Hypothalamus (tissue), 51 donors: ENCODE results near the gene GPM6B.

Source experiments
- DNase-seq, 51 donors: peaks; one replicate each; lab custom pipeline; 2025; lab: John Stamatoyannopoulos, UW

The GPM6B gene

DNA sequence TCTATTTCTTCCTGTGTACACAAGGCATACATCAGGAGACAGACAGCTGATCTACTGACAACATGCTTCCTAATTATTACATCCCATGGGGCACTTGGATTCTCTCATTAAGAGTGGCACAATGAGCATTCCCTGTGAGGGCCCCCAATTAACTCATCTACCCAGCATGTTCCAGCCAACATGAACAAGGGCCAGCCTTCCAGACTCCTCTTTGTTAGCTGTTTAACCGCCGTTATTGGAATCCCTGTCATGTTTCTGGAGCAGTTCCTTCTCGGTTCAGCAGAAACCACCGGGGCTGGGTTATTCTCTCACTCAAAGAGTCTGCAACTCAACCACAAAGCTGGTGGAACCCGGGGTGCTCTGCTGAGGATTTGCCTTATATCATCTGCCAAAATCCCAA, 9.9 kb upstream of the GPM6B start:
- DNase-seq = peak in 18 of 51 donors; percentile 0 to 26 (median 5)

DNA sequence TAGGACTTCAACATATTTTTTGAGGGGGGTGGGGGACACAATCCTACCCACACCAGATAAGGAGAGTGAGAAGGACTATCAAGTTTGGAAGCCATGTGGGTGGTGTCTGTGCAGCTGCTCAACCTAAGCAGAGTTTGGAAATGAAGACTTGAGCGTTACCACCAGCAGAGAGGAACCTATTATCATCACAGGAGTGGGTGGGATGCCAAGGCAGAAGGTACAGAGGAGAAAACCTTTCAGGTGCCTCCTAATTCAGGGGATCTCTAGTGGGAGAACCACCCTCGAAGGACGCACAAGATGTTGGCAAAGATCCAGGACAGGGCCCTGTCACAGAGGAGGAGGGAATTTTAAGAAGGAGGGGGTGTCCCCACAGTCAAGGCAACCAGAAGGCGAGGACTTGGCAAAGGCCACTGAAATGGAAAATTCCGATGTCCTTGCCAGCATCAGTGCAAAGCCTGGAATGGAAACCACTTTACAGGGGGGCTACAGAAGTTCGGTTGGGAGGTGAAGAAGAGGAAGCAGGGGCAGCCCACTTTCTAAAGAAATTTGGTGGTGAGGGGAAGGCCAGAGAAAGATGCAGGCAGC, 8.4 kb upstream of the GPM6B start:
- peak in 16 of 51 donors; percentile 1 to 19 (median 6) for DNase-seq

DNA sequence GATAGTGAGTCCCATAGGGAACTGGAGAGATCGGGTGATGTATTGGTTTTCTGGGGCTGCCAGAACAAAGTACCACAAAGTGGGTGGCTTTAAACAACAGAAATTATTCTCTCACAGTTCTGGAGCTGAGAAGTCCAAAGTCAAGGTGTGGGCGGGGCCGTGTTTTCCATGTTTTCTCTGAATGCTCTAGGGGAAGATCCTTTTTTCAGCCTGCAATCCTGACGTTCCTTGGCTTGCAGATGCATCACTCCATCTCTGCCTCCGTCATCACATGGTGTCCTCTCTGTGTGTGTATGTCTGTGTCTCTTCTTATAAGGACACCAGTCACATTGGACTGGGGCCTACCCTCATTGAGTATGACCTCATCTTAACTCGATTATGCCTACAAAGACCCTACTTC, 7.9 kb upstream of the GPM6B start:
- DNase-seq = no peak

DNA sequence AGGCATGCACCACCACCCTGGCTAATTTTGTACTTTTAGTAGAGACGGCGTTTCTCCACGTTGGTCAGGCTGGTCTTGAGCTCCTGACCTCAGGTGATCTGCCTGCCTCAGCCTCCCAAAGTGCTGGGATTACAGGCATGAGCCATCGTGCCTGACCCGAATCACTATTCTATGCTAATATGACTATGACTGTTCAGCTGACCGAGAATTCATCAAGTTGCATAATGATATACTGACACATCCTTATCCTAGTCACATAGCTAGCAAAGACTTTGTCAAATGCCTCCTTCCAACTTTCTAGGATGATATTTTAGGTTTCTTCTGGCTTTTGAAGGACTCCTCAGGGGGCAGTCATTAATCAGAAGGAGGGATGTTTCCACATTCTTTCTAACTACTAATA, 4.8 kb upstream of the GPM6B start:
- DNase-seq = no peak

DNA sequence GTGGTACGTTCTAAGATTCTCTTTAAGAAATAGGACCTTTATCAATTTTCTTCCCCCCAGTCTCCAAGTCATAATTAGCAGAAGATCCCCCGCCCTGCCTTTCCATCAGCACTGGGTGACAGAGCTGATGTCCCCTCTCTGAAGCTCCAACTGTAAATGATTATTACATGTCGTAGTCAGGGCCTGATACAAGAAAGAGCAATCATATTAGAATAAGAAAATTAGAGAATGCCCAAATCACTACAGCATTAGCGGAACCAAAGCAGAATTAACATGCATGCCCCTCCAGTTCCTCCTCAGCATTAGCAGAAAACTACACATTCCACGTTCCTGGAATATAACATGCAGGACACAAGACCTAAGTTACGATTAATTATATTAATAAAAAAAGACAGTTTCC, 717 bp downstream of the GPM6B start:
- peak in 1 of 51 donors; percentile 44 for DNase-seq

DNA sequence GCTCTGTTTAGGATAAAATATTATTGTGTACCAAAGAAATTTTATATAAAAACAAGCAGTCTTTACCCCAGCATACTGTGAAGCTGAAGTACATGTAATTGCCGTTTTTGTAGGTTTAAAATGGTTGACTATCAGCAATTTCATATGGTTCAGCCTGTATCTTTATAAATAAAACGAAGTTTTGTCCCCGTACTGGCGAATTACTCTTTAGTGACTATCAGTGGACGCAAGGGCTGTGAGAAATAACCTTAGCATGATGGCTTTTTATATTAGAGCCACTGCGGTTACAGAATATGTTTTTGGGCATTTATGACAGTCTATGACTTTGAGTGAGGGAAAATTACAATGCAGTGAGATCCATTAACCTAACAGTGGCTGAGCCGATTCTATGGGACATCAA, 1.2 kb downstream of the GPM6B start:
- DNase-seq = no peak

DNA sequence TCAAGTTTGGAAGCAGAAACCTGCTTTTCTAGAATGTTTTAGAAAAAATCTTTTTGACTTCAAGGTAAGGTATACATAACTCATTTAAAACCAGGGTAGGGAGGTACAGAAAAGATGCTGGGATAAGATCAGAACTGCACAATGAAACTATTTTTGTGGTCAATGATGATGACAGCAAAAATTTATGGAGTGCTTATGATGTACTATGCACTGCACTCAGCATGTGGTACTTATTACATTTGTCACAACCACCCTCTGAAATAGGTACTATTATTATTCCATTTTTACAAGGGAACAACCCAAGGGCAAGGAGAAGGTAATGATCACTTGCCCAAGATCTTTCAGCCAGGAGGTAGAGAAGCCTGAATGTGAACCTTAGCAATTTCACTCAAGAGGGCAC, 8.0 kb downstream of the GPM6B start:
- no peak for DNase-seq

DNA sequence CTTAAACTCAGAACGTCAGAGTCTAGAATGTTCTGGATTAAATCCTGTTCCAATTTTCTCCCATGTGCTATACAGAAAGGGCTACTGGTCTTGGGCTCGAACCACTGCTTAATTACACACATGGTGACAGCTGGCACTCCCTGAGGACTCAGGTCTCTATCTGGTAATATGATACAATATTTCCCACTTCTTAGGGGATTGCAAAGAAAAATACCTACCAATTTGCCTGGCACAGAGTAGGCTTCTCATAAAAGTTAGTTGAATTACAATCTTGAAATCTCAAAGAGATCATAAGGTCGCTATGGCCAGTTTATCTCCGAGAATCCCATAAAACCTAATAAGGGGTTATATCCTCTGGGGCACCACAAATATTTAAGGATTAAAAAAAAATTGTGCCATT, 8.6 kb downstream of the GPM6B start:
- DNase-seq = no peak

DNA sequence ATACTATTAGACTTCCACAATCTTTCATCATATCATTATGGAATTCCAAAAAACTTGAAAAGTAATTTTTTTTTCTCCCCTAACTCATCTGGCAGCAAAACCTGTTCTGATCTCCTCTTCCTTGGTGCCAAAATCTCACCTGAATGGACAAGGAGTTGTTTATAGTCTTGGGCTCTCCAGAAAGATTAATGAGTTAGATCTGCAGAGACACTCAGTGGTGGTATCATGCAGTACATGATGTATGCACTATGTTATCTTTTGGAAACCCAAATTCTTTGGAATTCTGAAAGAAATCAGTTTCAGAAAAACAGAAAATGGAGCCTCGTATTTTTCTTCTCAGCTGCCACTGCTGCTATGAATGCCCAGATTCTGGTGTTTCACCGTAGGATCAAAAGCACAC, 11.7 kb downstream of the GPM6B start:
- no peak for DNase-seq

DNA sequence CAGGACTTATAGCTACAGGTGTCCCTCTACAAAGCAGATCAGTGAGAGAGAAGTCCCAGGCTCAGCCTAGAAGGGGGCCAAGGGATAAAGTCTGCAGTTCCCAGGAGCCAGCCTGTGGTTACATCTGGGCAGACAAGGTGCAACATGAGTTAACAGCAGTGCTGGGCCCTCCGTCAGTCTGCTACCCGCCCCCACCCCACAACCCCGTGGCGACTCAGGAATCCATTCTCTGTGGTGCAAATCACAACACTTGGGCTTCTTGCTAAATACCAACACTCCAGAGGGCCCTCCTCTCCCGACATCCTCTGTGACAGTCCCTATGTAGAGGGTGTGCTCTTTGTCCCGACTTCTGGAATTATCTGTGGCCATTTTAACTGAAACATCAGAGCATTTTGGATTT, 13.8 kb downstream of the GPM6B start:
- DNase-seq = no peak

DNA sequence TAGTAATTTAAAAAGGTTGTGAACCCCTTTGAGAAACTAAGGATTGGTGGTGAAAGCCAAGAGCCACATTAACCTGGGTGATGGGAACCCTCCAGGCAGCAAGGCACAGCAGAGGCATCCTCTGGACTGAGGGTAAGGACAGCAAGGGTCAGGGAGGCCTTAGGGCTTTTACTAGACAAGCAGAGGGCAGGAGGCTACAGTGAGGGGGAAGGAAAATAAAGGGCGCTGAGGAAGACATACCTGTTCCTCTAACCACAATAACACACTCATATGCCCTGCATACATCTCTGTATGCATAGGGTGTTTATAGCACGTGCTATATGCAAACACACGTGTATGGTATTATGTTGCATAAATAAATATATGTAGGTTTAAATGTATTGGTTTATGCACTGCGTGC, 18.7 kb downstream of the GPM6B start:
- no peak for DNase-seq

DNA sequence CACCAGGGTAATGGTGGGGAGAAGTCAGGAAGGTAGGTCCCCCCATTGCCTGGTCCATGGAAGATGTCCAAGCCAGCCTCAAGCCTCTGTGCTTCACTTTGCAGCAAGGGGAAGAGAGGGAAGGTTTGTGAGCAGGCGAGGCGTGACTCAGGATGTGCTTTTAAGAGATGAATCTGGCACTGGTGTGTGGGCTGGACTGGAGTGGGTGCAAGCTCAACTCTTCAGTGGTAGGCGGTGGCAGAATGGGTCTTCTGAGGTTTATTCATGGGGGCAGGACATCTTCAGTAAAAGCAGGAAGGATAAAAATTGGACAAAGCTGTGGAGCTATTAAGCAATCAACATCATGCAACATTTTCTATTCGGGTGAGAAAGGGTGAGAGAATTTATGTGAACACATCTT, 19.4 kb downstream of the GPM6B start:
- peak in 2 of 51 donors; percentile 9 to 33 for DNase-seq

DNA sequence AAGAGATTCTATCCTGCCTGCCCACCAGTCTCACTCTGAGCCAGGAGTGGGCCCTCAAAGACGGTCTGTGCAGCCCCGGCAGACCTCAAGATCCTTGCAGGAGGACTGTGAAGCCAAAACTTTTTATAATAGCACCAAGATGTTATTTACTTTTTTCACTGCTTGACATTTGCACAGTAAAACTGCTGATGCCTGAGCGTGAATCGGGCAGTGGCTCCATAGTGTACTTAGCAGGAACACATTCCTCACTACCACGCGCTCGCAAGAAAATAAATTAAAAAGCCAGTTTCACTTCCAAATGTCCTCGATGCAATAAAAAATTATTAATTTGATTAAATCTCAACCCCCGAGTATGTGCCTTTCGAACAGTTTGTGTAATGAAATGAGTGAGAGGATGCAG, 22.5 kb downstream of the GPM6B start:
- DNase-seq = no peak

DNA sequence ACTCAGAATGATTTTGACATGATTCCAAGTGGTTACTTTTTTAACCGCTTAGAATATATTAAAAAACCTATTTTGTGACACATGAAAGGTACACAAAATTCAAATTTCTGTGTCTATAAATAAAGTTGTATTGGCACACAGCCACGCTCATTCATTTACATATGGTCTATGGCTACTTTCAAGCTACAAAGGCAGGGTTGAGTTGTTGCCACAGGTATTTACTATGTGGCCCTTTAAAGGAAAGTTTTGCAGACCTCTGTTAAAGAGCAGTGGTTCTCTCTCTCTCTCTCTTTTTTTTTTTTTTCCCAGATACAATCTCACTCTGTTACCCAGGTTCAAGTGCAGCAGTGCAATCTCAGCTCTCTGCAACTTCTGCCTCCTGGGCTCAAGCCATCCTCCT, 23.0 kb downstream of the GPM6B start:
- no peak for DNase-seq

DNA sequence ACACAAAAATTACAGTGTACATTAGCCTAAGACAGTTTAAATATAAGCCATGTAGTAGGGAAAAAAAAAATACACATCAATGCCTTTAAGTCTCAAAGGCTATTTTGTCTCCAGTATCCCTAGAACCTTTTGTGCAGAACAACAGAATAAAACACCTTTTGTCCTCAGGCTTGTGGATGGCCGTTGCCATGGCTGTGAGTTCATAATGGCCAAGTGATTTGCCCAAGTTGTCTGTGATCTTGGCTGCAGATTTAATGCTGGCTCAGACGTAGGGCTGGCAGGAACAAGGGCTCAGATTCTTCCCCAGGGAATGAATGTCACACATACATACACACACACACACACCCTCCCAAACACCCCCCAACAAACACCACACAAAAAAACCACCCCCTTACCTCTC, 25.3 kb downstream of the GPM6B start:
- peak in 35 of 51 donors; percentile 2 to 76 (median 36) for DNase-seq

DNA sequence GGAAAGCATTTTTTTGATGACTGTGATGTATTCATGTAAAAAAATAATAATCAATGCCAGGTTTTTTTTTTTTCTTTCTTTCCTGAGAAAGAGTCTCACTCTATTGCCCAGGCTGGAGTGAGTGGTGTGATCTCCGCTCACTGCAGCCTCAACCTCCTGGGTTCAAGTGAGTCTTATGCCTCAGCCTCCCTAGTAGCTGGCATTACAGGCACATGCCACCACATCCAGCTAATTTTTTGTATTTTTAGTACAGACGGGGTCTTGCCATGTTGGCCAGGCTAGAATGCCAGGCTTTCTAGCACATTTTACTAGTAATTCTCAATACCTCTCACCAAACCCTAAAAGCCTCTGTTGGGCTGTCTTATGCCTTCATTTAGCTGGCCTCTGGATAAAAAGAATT, 25.7 kb downstream of the GPM6B start:
- no peak for DNase-seq

DNA sequence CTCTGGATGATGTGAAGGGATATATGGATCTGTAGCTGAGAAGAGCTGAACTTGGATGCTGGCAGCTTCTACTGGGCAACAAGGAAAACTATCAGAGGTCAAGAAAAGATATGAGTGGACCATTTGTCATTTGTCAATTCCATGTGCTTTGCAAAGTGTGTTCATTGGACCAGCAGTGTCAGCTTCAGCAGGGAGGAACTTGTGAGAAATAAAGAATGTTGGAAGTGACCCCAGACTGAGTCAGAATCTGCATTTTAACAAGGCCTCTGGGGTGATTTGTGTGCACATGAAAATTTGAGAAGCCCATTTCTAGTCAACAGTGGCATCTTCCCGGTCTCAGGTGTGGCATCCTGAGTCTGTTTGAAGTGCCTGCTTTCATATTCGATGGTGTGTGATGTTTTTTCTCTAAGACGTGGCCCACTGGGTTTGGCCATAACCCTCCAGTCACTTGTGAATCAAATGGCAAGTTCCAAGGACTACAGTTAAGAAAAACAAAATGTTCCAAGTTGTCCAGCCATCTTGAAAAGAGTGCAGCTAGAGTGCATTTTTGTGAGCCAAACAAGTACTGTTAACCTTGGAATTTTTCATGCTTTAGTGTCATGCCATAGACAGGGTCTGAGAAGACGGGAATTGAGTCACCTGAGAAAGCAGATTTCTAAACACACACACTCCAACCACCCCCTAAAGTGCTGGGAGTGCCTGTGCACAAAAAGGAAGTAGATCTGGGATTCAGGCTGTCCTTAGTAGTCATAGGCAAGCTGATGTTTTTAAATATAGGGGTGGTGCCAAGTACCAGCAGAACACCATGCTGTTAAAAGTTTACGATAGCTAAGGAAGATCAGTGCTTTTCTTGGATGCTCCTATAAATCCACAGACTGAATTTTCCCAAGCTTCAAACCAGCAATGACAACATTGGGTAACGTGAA, 26.4 kb downstream of the GPM6B start:
- DNase-seq = peak in 1 of 51 donors; percentile 26

DNA sequence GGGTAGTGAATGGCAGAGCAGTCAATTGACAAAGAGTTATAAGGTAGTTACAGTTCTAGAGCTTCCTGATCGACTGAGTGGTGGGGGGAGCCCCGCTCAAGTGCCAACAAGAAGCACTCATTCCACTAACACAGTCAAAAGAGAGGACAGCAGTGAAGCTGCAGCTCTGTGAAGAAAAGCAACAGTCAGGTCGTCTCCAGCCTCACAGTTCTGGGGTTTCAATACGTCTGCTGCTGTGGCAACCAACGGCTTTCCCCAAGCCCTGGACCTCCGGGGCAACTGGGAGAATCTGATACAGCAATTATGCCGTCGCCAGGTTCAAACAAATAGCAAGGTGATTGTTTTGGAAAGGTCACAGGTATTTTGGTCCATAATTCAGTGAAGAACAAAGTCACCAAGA, 30.8 kb downstream of the GPM6B start:
- no peak for DNase-seq

DNA sequence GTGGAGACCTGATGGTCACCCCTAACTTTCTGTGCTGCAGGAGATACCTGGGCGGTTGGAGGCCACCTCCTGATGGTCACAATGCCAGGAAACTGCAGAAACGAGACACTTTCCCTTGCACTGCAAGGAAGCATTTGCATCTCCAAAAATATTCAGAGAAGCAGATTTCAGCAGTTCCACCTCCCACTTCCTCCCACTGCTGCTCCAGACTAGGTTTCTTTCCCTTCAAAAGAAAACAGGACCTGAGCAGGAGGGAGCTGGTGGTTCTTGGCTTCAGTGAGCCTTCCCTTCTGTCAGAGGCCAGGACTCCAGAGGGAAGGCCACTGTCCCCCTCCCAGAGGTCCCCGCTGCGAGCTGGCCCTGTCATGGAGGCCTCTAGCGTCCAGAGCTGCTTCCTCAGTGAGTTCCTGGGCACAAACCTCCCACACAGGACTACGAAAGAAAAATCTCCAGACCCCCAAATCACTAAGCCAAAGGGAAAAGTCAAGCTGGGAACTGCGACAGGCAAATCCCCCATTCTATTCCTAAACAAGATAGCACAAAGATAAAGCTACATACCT, 35.9 kb downstream of the GPM6B start:
- DNase-seq = peak in 1 of 51 donors; percentile 9

DNA sequence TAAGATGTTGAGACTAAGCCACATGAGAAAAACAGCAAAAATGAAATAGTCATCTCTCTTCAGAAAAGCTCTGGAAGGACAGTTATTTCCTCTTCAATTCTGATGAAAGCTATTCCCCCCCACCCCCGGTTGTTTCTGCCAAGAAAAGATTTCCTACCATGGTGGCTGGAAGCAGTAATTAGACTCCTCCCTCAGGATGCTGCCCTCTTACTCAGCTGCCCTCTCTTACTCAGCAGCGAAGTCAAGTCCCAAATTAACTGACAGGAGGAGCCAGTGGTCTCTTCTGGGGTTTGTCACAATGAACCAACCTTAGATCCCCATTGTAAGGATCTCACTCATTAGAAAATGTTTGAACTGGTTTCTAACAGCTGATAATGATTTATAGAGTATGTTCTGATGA, 38.0 kb downstream of the GPM6B start:
- no peak for DNase-seq

DNA sequence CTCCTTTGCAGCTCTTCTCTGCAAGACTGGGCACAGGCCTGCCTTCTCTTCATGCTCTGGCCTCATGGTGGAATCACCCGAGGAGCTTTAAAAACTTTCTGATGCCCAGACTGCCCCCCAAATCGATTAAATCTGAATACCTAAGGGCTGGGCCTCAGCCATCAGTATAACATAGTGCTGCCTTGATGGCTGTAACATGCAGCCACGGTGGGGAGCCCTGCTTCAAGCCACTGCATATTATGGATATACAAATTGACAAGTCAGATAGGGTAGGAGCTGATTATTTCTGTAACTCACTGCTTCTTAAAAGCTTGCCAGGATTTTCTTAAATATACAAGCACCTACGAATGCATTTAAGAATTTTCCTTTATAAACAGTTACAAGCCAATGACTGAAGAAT, 40.5 kb downstream of the GPM6B start:
- peak in 1 of 51 donors; percentile 16 for DNase-seq

DNA sequence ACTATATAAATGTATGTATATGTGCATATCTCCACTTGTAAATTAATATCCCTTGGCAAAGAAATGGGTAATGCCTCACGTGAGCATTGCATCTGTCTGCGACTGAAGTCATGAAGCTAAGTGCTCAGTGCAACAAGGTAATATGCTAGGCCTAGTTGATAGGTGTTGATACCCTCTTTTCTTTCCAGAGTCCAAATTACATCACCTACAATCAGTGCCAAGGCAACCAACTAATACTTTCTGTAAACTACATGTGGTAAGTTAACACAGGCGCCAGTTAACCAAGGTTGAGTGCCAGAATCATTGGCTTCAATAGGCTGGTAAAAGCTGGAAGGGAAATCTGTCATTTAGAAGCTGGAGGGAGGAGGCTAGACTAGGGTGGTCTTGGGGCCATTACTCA, 41.1 kb downstream of the GPM6B start:
- DNase-seq = no peak
